ENCODE data around the gene FOXP2. TPM values are rescaled to one million over a fixed set of nuclear protein-coding genes. Genes with fewer than 3 reads are reported as not detected.

FOXP2 gene
- total and polyA plus RNA-seq, 2 donors (not counting 1 experiment from before 2014, with no cell fraction given): not detected

DNA sequence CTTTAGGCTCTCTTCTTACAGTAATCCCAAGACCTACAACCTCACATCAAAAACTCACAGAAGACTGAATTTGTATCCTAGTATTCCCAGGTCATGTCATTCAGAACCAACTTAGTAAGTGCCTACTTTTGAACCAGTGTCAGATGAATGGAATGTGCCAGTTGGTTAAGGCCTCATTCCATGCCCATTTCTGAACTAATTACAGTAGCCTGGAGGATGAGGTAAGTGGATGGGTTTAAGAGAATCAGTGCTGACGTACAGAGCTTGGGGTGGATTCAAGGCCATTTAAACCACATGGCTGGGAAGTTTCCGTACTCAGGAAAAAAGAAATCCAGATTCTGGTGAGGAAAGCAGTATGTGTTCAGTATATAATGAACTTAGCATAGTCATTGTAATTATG lies 21.9 kb upstream of the FOXP2 start:
- ATAC-seq (ENCODE audit: low read depth): no peak
- intact Hi-C loops (cut with micrococcal nuclease): no loop called here
- 100% methylated on average over 1 of the region's 2 CpGs for WGBS (ENCODE audit: insufficient coverage)
- Mint-ChIP-seq H3K9me3 (ENCODE audit: insufficient read depth) (no peaks in the 10 kb centered on the region), H3K4me1 (no peaks in the 10 kb centered on the region), H3K27me3 (no peaks in the 10 kb centered on the region), H3K4me3 (no peak overlapping the region), H3K27ac (no peak overlapping the region)
- no peaks in the 10 kb centered on the region for H3K36me3 ChIP-seq (replicated peaks in 1 of 2; ENCODE audit: control extremely low read depth in 1 of 2, control insufficient read depth in 1 of 2, extremely low read depth in 1 of 2, insufficient read depth in 2 of 2, low read length in 1 of 2)
- no peaks in the 10 kb centered on the region for H3K27me3 ChIP-seq (replicated peaks in 1 of 4; ENCODE audit: control extremely low read depth in 1 of 4, control insufficient read depth in 3 of 4, insufficient read depth in 4 of 4, low read length in 3 of 4)
- DNase-seq: no peak
- H3K79me2 ChIP-seq (ENCODE audit: control insufficient read depth, insufficient read depth, low read length): no peaks in the 10 kb centered on the region
- no peak overlapping the region for H3K27ac ChIP-seq (ENCODE audit: low read length in 2 of 2)
- POLR2A ChIA-PET: no interaction called here
- CTCF ChIA-PET: no interaction called here
- TF ChIP-seq, protein P1, sequence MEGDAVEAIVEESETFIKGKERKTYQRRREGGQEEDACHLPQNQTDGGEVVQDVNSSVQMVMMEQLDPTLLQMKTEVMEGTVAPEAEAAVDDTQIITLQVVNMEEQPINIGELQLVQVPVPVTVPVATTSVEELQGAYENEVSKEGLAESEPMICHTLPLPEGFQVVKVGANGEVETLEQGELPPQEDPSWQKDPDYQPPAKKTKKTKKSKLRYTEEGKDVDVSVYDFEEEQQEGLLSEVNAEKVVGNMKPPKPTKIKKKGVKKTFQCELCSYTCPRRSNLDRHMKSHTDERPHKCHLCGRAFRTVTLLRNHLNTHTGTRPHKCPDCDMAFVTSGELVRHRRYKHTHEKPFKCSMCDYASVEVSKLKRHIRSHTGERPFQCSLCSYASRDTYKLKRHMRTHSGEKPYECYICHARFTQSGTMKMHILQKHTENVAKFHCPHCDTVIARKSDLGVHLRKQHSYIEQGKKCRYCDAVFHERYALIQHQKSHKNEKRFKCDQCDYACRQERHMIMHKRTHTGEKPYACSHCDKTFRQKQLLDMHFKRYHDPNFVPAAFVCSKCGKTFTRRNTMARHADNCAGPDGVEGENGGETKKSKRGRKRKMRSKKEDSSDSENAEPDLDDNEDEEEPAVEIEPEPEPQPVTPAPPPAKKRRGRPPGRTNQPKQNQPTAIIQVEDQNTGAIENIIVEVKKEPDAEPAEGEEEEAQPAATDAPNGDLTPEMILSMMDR (IDR thresholded peaks at IDR 0.05): no peak
- TF ChIP-seq EZH2 (IDR thresholded peaks at IDR 0.05; ENCODE audit: borderline replicate concordance, insufficient read depth, low read depth, low read length, poor library complexity, severe bottlenecking): no peak
- H2AFZ ChIP-seq (ENCODE audit: insufficient read depth, low read depth, low read length, poor library complexity, severe bottlenecking): no peak overlapping the region
- no peak overlapping the region for H3K4me2 ChIP-seq (replicated peaks; ENCODE audit: low read depth, low read length, poor library complexity, severe bottlenecking)
- no peaks in the 10 kb centered on the region for H4K20me1 ChIP-seq (ENCODE audit: control insufficient read depth, insufficient read depth, low read length, poor library complexity, severe bottlenecking)
- H3K9ac ChIP-seq (ENCODE audit: low read length): no peak overlapping the region
- H3K4me3 ChIP-seq (ENCODE audit: control extremely low read depth in 1 of 5, extremely low read depth in 1 of 5, insufficient read depth in 1 of 5, low read depth in 2 of 5, low read length in 4 of 5): no peak overlapping the region
- no peaks in the 10 kb centered on the region for H3K9me3 ChIP-seq (ENCODE audit: control extremely low read depth in 1 of 3, control insufficient read depth in 2 of 3, insufficient read depth in 1 of 3, low read length in 2 of 3)
- H3K4me1 ChIP-seq (ENCODE audit: control insufficient read depth in 2 of 2, insufficient read depth in 2 of 2, low read length in 2 of 2): no peaks in the 10 kb centered on the region

DNA sequence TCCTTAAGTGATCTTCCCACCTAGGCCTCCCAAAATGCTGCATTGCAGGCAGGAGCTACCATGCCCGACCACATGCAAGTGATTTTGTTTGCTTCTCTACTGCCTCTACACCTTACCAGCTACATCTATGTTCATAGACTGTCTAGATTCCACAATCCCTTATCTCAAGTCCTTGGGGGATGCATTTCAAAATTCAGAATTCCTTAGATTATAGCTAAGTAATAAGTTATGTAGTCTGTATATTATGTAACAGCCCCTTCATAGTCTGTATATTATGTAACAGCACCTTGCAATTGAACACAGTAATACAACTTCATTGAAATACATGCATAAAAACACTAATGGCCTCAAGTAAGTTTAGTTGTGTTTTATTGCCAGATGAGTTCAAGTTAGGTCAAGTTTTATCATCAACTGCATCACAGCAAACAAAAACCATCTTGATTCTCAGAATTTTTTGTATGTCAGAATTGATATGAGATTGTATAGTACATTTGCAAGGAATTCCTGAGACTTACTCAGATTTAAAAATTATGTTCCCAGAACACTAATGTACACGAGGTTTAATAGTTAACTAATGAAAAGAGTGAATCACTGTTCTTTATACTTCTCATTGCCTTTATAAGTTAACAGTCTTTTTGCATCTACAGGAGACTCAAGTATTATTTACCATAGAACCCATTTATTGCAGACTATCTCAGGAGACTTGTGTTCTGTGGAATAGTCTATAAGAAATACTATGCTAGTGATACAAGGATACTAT lies 11.6 kb upstream of the FOXP2 start:
- no peaks in the 10 kb centered on the region for H3K36me3 ChIP-seq (replicated peaks in 1 of 2; ENCODE audit: control extremely low read depth in 1 of 2, control insufficient read depth in 1 of 2, extremely low read depth in 1 of 2, insufficient read depth in 2 of 2, low read length in 1 of 2)
- H3K27ac Mint-ChIP-seq: no peak overlapping the region
- no peaks in the 10 kb centered on the region for H3K4me1 Mint-ChIP-seq
- intact Hi-C loops (cut with micrococcal nuclease): loop anchor here (10.0 kb wide), 1 partner anchor 378 kb away; no protein-coding TSS in a partner anchor
- H3K4me2 ChIP-seq (replicated peaks; ENCODE audit: low read depth, low read length, poor library complexity, severe bottlenecking): no peak overlapping the region
- H3K4me3 Mint-ChIP-seq: no peak overlapping the region
- ChIA-PET CTCF (no interaction called here), POLR2A (no interaction called here)
- TF ChIP-seq EZH2 (IDR thresholded peaks at IDR 0.05; ENCODE audit: borderline replicate concordance, insufficient read depth, low read depth, low read length, poor library complexity, severe bottlenecking): no peak
- TF ChIP-seq, protein P1 (IDR thresholded peaks at IDR 0.05): no peak
- H4K20me1 ChIP-seq (ENCODE audit: control insufficient read depth, insufficient read depth, low read length, poor library complexity, severe bottlenecking): no peaks in the 10 kb centered on the region
- no peak overlapping the region for H3K9ac ChIP-seq (ENCODE audit: low read length)
- no peak overlapping the region for H3K4me3 ChIP-seq (ENCODE audit: control extremely low read depth in 1 of 5, extremely low read depth in 1 of 5, insufficient read depth in 1 of 5, low read depth in 2 of 5, low read length in 4 of 5)
- no peaks in the 10 kb centered on the region for H3K9me3 ChIP-seq (ENCODE audit: control extremely low read depth in 1 of 3, control insufficient read depth in 2 of 3, insufficient read depth in 1 of 3, low read length in 2 of 3)
- no peaks in the 10 kb centered on the region for H3K27me3 Mint-ChIP-seq
- ATAC-seq (ENCODE audit: low read depth) (no peak), DNase-seq (no peak)
- H3K9me3 Mint-ChIP-seq (ENCODE audit: insufficient read depth): no peaks in the 10 kb centered on the region
- H3K27me3 ChIP-seq (replicated peaks in 1 of 4; ENCODE audit: control extremely low read depth in 1 of 4, control insufficient read depth in 3 of 4, insufficient read depth in 4 of 4, low read length in 3 of 4): no peaks in the 10 kb centered on the region
- WGBS (ENCODE audit: insufficient coverage): 83% methylated on average over 1 of the region's 2 CpGs
- no peak overlapping the region for H3K27ac ChIP-seq (ENCODE audit: low read length in 2 of 2)
- no peaks in the 10 kb centered on the region for H3K79me2 ChIP-seq (ENCODE audit: control insufficient read depth, insufficient read depth, low read length)
- no peaks in the 10 kb centered on the region for H3K4me1 ChIP-seq (ENCODE audit: control insufficient read depth in 2 of 2, insufficient read depth in 2 of 2, low read length in 2 of 2)
- H2AFZ ChIP-seq (ENCODE audit: insufficient read depth, low read depth, low read length, poor library complexity, severe bottlenecking): no peak overlapping the region

Measured in B cell (primary cell).